GM23248 (cell line): Measurements from ENCODE around the gene HAUS8. TPM values are rescaled to one million over a fixed set of nuclear protein-coding genes. Genes with fewer than 3 reads are reported as not detected.

Experiments used
- DNase-seq: peaks from one replicate; pipeline ENCODE4 v3.0.0-alpha.2; 2015
- H2AFZ ChIP-seq: fragments of 200-600 bp; sonication (generic); 2 replicates; pipeline ENCODE4 v1.6.1; 2016; ENCODE audit warnings: antibody characterized with exemption
- H3F3A ChIP-seq: fragments of 200-600 bp; sonication (generic); 2 replicates; pipeline ENCODE4 v1.6.1; 2016; ENCODE audit warnings: mild to moderate bottlenecking, antibody characterized with exemption, mixed run types; ENCODE audit not compliant: insufficient read depth
- H3K27ac ChIP-seq: fragments of 200-600 bp; sonication (generic); 2 replicates; pipeline ENCODE4 v1.5.1; 2016; ENCODE audit warnings: mild to moderate bottlenecking
- H3K27me3 ChIP-seq: fragments of 200-600 bp; sonication (generic); replicated peaks from 2 replicates; pipeline ENCODE4 v1.6.1; 2016; ENCODE audit warnings: mild to moderate bottlenecking; ENCODE audit not compliant: insufficient read depth
- H3K36me3 ChIP-seq: fragments of 200-600 bp; sonication (generic); 2 replicates; pipeline ENCODE4 v1.6.1; 2016; ENCODE audit warnings: low read depth, mild to moderate bottlenecking
- H3K4me1 ChIP-seq: fragments of 200-600 bp; sonication (generic); 2 replicates; pipeline ENCODE4 v1.6.1; 2016; ENCODE audit warnings: mild to moderate bottlenecking; ENCODE audit not compliant: insufficient read depth
- H3K4me2 ChIP-seq: fragments of 200-600 bp; sonication (generic); one replicate; pipeline ENCODE4 v1.6.1; 2016; ENCODE audit warnings: mild to moderate bottlenecking; ENCODE audit not compliant: unreplicated experiment
- H3K4me3 ChIP-seq: fragments of 200-600 bp; sonication (generic); 2 replicates; pipeline ENCODE4 v1.5.1; 2016; ENCODE audit warnings: mild to moderate bottlenecking
- H3K79me2 ChIP-seq: fragments of 200-600 bp; sonication (generic); 2 replicates; pipeline ENCODE4 v1.6.1; 2016; ENCODE audit warnings: mild to moderate bottlenecking; ENCODE audit not compliant: insufficient read depth
- H3K9ac ChIP-seq: fragments of 200-600 bp; sonication (generic); 2 replicates; pipeline ENCODE4 v1.6.1; 2016; ENCODE audit warnings: mild to moderate bottlenecking
- H3K9me2 ChIP-seq: fragments of 200-600 bp; sonication (generic); 2 replicates; pipeline ENCODE4 v1.6.1; 2016; ENCODE audit warnings: mixed run types, mild to moderate bottlenecking, moderate library complexity; ENCODE audit not compliant: insufficient read depth
- H3K9me3 ChIP-seq: fragments of 200-600 bp; sonication (generic); one replicate; pipeline ENCODE4 v1.6.1; 2017; ENCODE audit warnings: low read depth
- H4K20me1 ChIP-seq: fragments of 200-600 bp; sonication (generic); 2 replicates; pipeline ENCODE4 v1.6.0; 2016; ENCODE audit not compliant: insufficient read depth
- EZH2 ChIP-seq: fragments of 200-600 bp; sonication (generic); IDR thresholded peaks from 2 replicates; pipeline ENCODE4 v1.6.1; 2018; ENCODE audit warnings: antibody characterized with exemption, mild to moderate bottlenecking; ENCODE audit not compliant: insufficient read depth, poor library complexity, severe bottlenecking
- EZH2phosphoT487 ChIP-seq: fragments of 200-600 bp; sonication (generic); IDR thresholded peaks from 2 replicates; pipeline ENCODE4 v1.6.1; 2018; ENCODE audit warnings: antibody characterized with exemption, moderate library complexity, mild to moderate bottlenecking, low read depth; ENCODE audit not compliant: insufficient read depth
- WGBS, 2 experiments: methylation state at CpG; one replicate each; pipeline ENCODE4 v1.1.6; 2015 to 2017; ENCODE audit warnings: low lambda C conversion rate in 2 of 2, low coverage in 1 of 2; ENCODE audit errors: missing lambda C conversion rate in 2 of 2; 5-methylcytosine and 5-hydroxymethylcytosine counted together
- in situ Hi-C: fragments of 300-500 bp; cut with MboI; formaldehyde crosslinking; loops from 2 replicates; pipeline ENCODE4 v1.15.0; 2020
- polyA plus RNA-seq: library from polyadenylated mRNA; unstranded; fragments of >200 nt; fragmentation: Nextera tagmentation; extraction: Ambion mirVana; gene quantifications from 2 replicates; pipeline ENCODE4 v1.2.1, GENCODE V29; 2016
- total RNA-seq: library from RNA; depleted of rRNA; stranded (reverse); fragments of >200 nt; shearing (Covaris generic); gene quantifications from 2 replicates; pipeline ENCODE4 v1.2.3, GENCODE V29; 2014; rRNA removed

HAUS8 gene, protein sequence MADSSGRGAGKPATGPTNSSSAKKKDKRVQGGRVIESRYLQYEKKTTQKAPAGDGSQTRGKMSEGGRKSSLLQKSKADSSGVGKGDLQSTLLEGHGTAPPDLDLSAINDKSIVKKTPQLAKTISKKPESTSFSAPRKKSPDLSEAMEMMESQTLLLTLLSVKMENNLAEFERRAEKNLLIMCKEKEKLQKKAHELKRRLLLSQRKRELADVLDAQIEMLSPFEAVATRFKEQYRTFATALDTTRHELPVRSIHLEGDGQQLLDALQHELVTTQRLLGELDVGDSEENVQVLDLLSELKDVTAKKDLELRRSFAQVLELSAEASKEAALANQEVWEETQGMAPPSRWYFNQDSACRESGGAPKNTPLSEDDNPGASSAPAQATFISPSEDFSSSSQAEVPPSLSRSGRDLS
- total RNA-seq (1.0 and 3.4 TPM in 2 replicates), polyA plus RNA-seq (8.2 and 10.6 TPM in 2 replicates)

DNA sequence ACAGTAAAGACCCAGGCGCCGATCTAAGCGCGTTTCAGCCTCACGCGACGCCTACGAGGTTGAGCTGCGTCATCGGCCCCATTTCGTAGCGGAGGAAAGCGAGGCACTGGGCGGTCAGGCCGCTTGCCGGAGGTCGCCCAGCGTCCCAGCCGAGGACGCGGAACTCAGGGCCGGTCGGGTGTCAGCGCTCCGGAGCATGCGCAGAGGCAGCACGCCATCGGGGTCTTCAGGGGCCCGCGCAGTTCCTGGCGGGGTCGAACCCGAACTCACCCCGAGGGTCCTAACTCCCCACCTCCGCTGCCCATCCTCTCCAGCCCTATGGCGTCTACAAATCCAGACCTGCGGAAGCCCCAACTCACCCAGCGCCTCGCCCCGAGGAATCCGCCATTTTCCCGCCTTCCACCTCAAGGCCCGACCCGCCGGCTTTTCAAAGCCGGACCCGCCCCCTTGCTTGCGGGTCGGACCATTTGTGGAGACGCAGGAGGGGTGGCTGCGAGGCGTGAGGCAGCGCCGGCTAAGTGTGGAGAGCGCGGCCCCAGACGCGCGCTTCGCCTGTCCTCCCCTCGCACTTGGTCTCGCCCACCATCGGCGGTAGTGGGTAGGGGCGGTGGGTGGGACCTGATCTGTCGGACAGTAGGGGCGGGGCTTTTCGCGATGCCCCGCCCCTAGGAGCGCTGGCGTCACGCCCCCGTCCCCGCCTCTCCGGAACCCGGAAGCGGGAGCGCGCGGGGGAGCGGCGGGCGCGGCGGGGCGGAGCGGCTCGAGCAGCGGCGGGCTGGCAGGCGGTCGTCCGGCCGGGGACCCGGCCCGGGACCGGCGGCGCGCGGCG is at the start of gene HAUS8, which contains the start of gene MYO9B:
HAUS8 (minus strand) TSS at position 418 of the 829 bp plus-strand sequence; CDS start at position 388, 30 bp downstream.
MYO9B (plus strand) TSS at position 743 of the 829 bp plus-strand sequence. CDS start 25,941 bp downstream, outside the sequence.
- H3K79me2 ChIP-seq, result peaks cover 63% of the 10 kb centered on the region
- H3K27me3 ChIP-seq, result no peaks in the 10 kb centered on the region
- peak within 1 kb of the TSS; percentile 86 for H3K27ac ChIP-seq
- no peaks in the 10 kb centered on the region for H4K20me1 ChIP-seq
- H3K4me3 ChIP-seq, result peak within 1 kb of the TSS; percentile 91
- H3K9ac ChIP-seq, result peak within 1 kb of the TSS; percentile 96
- peak within 1 kb of the TSS; percentile 90 for H2AFZ ChIP-seq
- WGBS, 2 experiments, result 0 to 1% methylated on average over 79 to 88 of the region's 103 CpGs
- H3F3A ChIP-seq, result peaks cover 27% of the 10 kb centered on the region
- H3K9me2 ChIP-seq, result no peaks in the 10 kb centered on the region
- TF ChIP-seq EZH2 (no peak), EZH2phosphoT487 (no peak)
- H3K4me2 ChIP-seq, result peak within 1 kb of the TSS; percentile 87
- in situ Hi-C loops, result loop anchor here (10.0 kb wide), 1 partner anchor 200 kb away; no protein-coding TSS in a partner anchor
- peak; percentile 99 for DNase-seq
- no peaks in the 10 kb centered on the region for H3K36me3 ChIP-seq
- peaks cover 26% of the 10 kb centered on the region for H3K4me1 ChIP-seq
- H3K9me3 ChIP-seq, result no peaks in the 10 kb centered on the region

DNA sequence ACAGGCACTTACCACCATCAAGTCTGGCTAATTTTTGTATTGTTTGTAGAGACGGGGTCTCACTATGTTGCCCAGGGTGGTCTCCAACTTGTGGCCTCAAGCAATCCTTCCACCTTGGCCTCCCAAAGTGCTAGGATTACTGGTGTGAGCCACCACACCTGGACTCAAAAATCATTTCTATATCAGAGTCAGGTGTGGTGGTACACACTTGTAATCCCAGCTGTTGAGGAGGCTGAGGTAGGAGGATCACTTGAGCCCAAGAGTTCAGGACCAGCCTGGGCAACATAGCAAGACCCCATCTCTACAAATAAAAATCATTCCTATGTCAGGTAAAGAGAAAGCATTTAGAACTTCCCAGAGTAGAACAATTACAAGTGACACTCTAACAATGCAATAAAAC is 48.8 kb upstream of the HAUS8 start:
- 0 out of 2 replicates have a peak, but pooled peaks cover 15% of the 10 kb centered on the region for H3F3A ChIP-seq
- H3K27ac ChIP-seq, result no peak overlapping the region
- H3K9ac ChIP-seq, result no peak overlapping the region
- WGBS, 2 experiments, result 84 to 85% methylated on average over 1 of the region's 1 CpG
- H3K4me1 ChIP-seq, result peaks cover 23% of the 10 kb centered on the region
- no peaks in the 10 kb centered on the region for H3K9me2 ChIP-seq
- H3K9me3 ChIP-seq, result no peaks in the 10 kb centered on the region
- H3K79me2 ChIP-seq, result peaks cover 97% of the 10 kb centered on the region
- no peak overlapping the region for H3K4me3 ChIP-seq
- H4K20me1 ChIP-seq, result no peaks in the 10 kb centered on the region
- in situ Hi-C loops, result no loop called here
- no peaks in the 10 kb centered on the region for H3K36me3 ChIP-seq
- no peak overlapping the region for H3K4me2 ChIP-seq
- H2AFZ ChIP-seq, result no peak overlapping the region
- no peaks in the 10 kb centered on the region for H3K27me3 ChIP-seq
- TF ChIP-seq EZH2phosphoT487 (no peak), EZH2 (no peak)
- DNase-seq, result no peak

DNA sequence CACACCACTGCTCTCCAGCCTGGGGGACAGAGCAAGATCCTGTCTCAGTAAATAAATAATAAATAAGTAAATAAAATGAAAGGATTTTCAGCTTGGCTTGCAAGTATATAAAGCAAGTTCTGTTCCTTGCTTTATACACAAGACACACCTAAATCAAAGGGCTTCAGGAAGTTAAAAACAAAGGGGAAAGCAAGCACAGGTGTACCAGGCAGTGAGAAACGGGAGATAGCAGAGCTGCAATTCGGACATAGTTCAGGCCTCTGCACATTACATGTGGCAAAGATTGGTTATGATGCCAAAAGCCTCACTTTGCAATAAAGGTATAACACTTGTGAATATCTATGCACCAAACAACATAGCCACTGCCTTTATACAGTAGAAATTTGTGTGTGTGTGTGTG is 47.8 kb upstream of the HAUS8 start:
- H3F3A ChIP-seq, result 0 out of 2 replicates have a peak, but pooled peaks cover 15% of the 10 kb centered on the region
- no peak for DNase-seq
- no peaks in the 10 kb centered on the region for H3K9me2 ChIP-seq
- peaks cover 97% of the 10 kb centered on the region for H3K79me2 ChIP-seq
- no peaks in the 10 kb centered on the region for H3K9me3 ChIP-seq
- 98 to 100% methylated on average over 2 of the region's 2 CpGs for WGBS, 2 experiments
- no peaks in the 10 kb centered on the region for H4K20me1 ChIP-seq
- H3K36me3 ChIP-seq, result no peaks in the 10 kb centered on the region
- in situ Hi-C loops, result no loop called here
- no peak overlapping the region for H2AFZ ChIP-seq
- H3K4me3 ChIP-seq, result no peak overlapping the region
- no peak overlapping the region for H3K4me2 ChIP-seq
- no peaks in the 10 kb centered on the region for H3K27me3 ChIP-seq
- no peak overlapping the region for H3K9ac ChIP-seq
- peaks cover 23% of the 10 kb centered on the region for H3K4me1 ChIP-seq
- peak overlapping the region; percentile 84; the same call in 1 of the 2 replicates for H3K27ac ChIP-seq
- TF ChIP-seq EZH2, result no peak
- no peak for TF ChIP-seq EZH2phosphoT487

DNA sequence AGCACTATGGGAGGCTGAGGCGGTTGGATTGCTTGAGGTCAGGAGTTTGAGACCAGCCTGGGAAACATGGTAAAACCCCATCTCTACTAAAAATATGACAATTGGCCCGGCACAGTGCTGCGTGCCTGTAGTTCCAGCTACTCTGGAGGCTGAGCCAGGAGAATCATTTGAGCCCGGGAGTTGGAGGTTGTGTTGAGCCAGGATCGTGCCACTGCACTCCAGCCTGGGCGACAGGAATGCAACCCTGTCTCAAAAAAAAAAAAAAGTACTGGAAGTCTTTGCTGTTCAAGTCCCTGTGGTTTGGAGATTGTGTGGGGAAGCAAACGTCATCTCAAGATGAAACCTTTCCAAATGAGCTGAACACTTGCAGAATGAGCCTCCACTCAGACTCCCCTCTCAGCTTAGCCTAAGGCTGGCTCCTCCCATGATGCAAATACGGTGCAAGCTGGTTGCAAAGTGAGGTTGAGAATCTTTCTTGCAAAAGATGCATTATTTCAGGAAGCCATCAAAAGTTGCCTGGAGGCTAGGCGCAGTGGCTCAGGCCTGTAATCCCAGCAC is 46.6 kb upstream of the HAUS8 start:
- peak overlapping the region; percentile 84 for H3K27ac ChIP-seq
- in situ Hi-C loops, result no loop called here
- no peaks in the 10 kb centered on the region for H3K9me2 ChIP-seq
- H3K79me2 ChIP-seq, result peaks cover 97% of the 10 kb centered on the region
- H3K9me3 ChIP-seq, result no peaks in the 10 kb centered on the region
- no peaks in the 10 kb centered on the region for H4K20me1 ChIP-seq
- 31 to 37% methylated on average over 9 of the region's 9 CpGs for WGBS, 2 experiments
- peak; percentile 88 for DNase-seq
- H3F3A ChIP-seq, result 0 out of 2 replicates have a peak, but pooled peaks cover 15% of the 10 kb centered on the region
- no peak for TF ChIP-seq EZH2
- TF ChIP-seq EZH2phosphoT487, result no peak
- H3K36me3 ChIP-seq, result no peaks in the 10 kb centered on the region
- peak overlapping the region; percentile 50; the same call in 1 of the 2 replicates for H3K9ac ChIP-seq
- H2AFZ ChIP-seq, result no peak overlapping the region
- H3K4me1 ChIP-seq, result peaks cover 23% of the 10 kb centered on the region
- no peak overlapping the region for H3K4me3 ChIP-seq
- H3K27me3 ChIP-seq, result no peaks in the 10 kb centered on the region
- H3K4me2 ChIP-seq, result no peak overlapping the region
